Myocyte (in vitro differentiated cells): Measurements from ENCODE around the gene WWTR1. TPM values are rescaled to one million over a fixed set of nuclear protein-coding genes. Genes with fewer than 3 reads are reported as not detected.
A peak's percentile ranks its signal among the peaks of the same experiment; 100 is the strongest.

Experiments
- DNase-seq: peaks from one replicate; pipeline ENCODE4 v3.0.0-alpha.2; 2012; ENCODE audit warnings: low read depth
- total RNA-seq: library from RNA; depleted of rRNA; stranded (reverse); fragments of >200 nt; gene quantifications from 2 replicates; pipeline ENCODE4 v1.2.3, GENCODE V29; 2014

Gene WWTR1
- total RNA-seq, 1 donor from 2014 or later = 259 TPM

- peak; percentile 60 for DNase-seq
Observed at GRCh38 chr3:149501524-149501923, 156.3 kb downstream of the WWTR1 start.

GRCh38 chr3:149497966-149498670 is 159.7 kb downstream of the WWTR1 start:
- DNase-seq = no peak

DNA sequence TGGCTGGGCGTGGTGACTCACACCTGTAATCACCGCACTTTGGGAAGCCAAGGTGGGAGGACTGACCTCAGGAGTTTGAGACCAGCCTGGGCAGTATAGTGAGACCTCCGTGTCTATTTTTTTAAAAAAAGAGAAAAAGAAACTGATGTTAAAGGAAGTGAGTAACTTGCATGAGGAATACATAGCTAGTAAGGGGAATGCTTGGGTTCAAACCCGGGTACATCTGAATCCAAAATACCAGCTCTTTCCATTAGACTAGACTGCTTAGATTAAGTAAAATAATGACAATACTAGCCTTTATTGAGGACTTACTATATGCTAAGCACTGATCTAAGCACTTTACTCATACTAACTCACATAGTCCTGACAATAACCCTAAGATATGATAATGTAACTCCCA is 160.9 kb downstream of the WWTR1 start:
- DNase-seq = no peak

- DNase-seq = peak; percentile 76
Observed at GRCh38 chr3:149495581-149496125, 162.2 kb downstream of the WWTR1 start.

DNA sequence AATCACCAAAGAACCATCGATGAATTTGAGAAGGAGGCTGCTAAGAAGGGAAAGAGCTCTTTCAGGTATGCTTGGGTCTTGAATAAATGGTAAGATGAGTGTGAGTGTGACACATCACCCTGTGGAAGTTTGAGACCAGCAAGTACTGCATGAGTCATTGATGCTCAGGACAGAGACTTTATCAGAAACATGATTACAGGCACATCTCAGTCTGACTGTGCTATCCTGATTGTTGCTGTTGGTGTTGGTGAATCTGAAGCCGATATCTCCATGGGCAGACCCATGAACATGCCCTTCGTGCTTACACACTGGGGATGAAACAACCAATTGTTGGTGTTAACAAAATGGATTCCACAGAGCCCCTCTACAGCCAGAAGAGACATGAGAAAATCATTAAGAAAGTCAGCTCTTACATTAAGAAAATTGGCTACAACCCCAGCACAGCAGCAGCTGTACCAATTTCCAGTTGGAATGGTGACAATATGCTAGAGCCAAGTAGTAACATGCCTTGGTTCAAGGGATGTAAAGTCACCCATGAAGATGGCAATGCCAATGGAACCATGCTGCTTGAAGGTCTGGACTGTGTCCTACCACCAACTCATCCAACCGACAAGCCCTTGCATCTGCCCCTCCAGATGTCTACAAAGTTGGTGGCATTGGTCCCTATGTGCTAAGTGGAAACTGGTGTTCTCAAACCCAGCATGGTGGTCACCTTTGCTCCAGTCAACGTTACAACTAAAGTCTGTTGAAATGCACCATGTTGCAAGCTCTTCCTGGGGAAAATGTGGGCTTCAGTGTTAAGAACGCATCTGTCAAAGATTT is 162.9 kb downstream of the WWTR1 start:
- DNase-seq = peak; percentile 45

- DNase-seq = peak; percentile 81
Observed at GRCh38 chr3:149494022-149494758, 163.6 kb downstream of the WWTR1 start.

- no peak for DNase-seq
Observed at GRCh38 chr3:149493315-149494021, 164.4 kb downstream of the WWTR1 start.

DNA sequence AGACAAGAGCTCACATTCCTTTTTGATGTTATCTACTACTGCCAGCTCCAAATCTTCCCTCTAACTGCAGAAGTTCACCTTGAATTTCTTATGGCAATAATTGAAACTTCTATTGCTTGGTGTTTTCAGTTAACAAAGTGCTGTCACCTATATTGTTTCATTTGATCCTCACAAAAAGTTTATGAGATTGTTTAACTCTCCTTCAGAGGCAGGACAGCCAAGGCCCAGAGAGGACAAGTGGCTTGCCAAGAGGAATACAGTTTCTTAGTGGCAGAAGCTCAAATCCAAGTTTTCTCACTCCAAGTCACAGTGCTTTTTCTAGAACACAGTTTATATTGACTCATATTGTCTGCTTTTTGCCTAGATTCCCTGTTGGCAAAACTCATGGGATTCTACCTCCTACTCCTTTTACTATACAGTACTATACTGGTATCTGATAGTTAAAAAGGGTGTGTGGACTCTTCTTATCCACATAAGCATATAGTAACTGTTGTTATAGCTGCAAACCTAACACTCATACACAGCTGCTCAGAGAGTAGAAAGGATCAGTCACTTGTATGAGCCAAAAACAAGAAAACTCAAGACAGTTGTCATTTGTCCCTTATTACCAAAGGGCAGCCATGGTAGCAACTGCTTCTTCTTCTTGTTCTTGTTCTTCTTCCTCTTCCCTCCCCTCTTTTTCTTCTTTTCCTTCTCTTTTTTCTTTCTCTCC is 167.4 kb downstream of the WWTR1 start:
- no peak for DNase-seq

- peak; percentile 94 for DNase-seq
Observed at GRCh38 chr3:149489060-149489690, 168.7 kb downstream of the WWTR1 start.

DNA sequence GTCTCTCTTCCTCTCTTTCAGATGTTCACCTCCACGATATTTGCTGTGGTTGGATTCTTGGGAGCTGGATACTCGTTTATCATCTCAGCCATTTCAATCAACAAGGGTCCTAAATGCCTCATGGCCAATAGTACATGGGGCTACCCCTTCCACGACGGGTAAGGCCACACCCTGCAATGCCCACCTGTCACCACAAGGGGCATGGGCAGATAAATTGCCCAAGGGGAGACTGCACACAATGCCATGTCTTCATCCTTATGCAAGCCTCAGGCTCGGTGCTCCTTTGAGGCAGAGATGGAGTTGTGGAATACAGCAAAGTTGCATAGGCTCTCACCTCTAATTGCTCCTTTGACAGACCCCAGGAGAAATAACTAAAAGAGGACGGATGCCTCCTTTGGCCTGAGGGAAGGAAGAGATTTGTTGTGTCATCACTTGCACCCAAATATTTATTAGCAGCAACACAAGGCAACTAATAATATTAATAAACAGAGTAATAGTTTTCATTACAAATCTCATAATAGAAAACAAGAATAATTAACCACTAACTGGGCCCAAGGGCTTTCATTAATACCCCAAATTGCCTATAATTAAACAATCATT is 170.1 kb downstream of the WWTR1 start:
- DNase-seq = no peak

GRCh38 chr3:149486726-149487125 is 171.1 kb downstream of the WWTR1 start:
- no peak for DNase-seq

GRCh38 chr3:149481491-149481890 is 176.3 kb downstream of the WWTR1 start:
- no peak for DNase-seq

DNA sequence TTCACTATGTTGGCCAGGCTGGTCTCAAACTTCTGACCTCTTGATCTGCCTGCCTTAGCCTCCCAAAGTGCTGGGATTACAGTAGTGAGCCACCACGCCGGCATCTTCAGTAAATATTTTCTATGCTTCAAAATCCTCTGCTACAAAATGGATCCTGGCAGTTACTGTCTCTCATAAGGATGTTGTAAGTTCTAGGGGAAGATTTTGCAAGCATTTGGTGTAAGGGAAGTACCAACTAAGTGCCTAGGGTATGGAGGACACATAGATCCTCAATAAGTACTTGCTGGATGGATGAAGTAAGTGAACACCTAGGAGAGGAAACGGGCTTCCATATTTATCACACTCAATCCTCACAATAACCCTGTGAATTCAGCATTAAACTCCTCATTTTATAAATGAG is 176.8 kb downstream of the WWTR1 start:
- DNase-seq = no peak

DNA sequence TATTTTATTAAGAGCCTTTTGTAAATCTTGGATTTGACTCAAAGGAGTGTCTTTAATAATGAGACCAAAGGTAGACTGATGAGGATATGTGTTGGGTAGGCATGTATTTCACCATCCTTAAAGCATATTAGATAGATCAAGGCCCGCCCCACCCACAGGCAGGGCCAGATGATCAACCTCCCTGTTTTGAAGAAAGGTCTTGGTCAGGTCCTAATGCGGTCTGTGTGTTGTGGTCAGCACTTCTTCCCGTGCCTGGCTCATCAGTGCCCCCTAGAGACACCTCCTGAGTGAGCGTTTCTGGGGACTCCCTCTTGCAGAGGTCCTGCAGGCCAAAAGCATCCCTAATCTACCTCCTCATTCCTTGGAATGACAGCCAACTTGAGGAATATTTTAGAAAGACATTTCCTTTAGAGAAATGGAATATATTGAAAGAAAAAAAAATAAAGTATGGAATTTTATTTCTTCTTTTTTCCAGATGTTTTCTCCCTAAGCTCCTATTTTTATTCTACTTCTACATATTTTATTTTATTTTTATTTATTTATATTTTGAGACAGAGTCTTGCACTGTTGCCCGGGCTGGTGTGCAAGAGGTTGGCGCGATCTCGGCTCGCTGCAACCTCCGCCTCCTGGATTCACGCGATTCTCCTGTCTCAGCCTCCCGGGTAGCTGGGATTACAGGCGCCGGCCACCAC is 177.4 kb downstream of the WWTR1 start:
- DNase-seq = peak; percentile 93

GRCh38 chr3:149479621-149480325 is 178.1 kb downstream of the WWTR1 start:
- no peak for DNase-seq

- DNase-seq = no peak
Observed at GRCh38 chr3:149476225-149476624, 181.6 kb downstream of the WWTR1 start.

DNA sequence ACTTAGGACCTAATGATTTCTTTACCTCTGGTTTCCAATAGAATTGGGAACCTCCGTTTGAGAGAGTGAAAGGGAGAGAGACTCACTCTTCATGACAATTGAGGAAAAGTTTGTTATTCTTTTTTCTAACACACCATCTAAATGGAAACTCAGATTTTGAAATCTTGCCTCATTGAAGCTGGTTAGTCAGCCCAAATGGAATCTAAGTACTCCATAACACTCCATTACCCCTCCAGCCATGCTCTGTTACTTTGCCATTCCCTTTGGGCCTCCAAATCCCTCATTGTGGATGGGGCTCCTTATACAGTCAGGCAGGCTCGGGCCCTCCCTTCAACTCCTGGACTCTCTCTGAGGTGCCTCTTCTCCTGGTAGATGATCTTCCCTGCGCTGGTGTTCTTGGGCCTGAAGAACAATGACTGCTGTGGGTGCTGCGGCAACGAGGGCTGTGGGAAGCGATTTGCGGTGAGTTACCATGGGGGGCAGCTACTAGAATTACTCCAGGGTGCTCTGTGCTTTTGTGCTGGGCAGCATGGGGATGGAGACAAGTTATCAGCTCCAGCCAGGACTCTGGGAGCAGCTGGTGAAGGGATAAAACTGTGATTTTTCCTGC is 182.3 kb downstream of the WWTR1 start:
- no peak for DNase-seq
